Middle frontal gyrus (tissue), 1 donor: ENCODE results near the gene GPR34.

Experiments used
- DNase-seq: peaks from one replicate; pipeline ENCODE4 v3.0.0-alpha.2; 2015; ENCODE audit warnings: low spot score; ENCODE audit errors: extremely low spot score

GPR34 gene

DNA sequence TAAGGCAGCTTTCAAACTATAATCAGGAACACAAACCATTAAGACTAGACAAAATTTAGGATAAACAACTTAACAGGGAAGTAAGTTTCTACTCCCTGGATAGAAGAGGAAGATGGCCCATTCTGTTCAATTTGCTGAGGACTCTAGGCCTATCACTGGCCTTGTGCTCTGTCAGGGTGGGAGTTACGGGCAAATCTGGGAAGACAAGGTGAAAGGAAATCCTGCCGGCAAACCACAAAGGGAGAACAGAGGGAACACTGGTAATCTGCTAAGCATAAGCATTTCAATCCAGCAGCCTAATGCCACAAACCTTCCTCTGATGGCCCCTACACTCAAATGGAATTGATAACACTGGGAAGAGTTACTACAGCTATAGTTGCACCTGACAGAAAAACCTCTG, 43.5 kb downstream of the GPR34 start:
- DNase-seq = no peak

- DNase-seq = no peak
Measured at GRCh38 chrX:41733939-41734338, 45.2 kb downstream of the GPR34 start.

GRCh38 chrX:41734530-41734929, 45.8 kb downstream of the GPR34 start:
- DNase-seq = no peak

- no peak for DNase-seq
Measured at GRCh38 chrX:41737065-41737464, 48.3 kb downstream of the GPR34 start.

DNA sequence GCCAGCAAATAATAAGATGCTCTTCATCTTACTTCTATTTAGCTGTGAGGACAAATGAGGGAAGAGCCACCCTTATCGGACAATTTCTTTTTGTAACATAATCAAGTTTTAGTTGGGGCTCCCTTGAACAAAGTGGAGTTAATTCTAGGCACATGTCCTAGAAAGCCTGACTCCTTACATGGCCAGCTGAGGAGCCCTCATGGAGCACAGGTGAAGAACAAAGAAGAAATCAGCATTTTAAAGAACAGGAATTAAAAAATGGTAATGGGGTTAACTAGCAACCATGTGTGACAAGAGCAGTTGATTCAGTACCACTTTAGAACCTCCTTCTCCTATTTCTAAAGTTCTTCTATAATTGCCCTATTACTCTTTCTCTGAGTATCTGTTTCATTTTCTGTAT, 51.1 kb downstream of the GPR34 start:
- DNase-seq = no peak
